HG03025 (cell line): ENCODE data around the gene FBXL13.
"Not testable (repeated sequence)": the region's sequence is repeated elsewhere in the genome, so short reads cannot be mapped to it uniquely, and the experiment has no call there.

ENCODE experiments used
- ATAC-seq: cut with Tn5 transposase; IDR thresholded peaks from one replicate; pipeline ENCODE4 v1.9.1; 2021; ENCODE audit warnings: mild to moderate bottlenecking, moderate library complexity; ENCODE audit not compliant: unreplicated experiment, low FRiP score

FBXL13 gene

DNA sequence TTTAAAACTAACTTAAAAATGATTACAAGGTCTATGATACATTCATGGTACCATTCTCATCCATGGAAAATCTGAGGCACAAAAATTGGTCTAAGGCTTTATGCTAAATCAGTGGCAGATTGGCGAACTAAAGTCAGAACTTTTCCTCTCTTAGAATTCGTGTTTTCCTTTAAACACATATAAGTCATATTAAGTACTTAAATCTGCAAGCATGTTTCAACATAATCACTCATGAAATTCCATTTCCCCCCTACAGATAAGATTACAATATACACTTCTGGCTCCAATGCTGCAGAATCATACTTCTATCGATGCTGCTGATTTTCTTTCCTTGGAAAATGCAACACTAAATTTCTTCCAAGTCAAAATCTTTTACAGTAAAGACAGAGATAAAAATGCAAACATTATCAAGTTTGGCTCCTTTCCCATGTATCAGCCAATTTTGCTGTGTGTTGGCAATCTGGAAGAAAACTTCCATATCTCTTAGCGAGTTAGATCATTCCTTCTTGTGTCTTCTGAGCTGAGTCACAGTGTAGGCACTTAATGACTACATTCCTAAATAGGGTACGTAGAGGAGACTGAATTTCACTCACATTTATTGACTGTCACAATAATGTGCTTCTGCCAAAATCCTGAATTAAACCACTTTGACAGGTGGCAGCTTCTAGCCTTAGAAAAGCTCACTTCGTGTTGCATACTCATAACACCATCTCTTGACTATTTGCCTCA is 238.2 kb downstream of the FBXL13 start:
- no peak for ATAC-seq

DNA sequence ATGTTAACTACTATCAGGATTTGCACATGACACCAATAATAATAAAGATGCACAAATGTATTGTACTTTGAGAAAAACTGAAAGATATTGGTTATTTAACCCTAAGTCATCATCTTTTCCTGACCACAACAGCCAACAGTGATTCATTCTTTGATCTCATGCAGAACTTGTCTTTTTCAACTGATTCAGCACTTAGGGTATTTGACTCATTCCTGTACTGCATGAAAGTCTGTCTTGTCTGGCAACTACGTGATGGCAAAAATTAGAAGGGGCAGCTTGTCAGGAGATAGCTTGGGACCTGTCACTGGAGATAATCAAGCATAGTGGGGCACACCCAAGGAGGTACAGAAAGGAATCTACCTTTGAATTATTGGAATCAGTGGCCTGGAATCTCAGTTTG is 239.6 kb downstream of the FBXL13 start:
- no peak for ATAC-seq

DNA sequence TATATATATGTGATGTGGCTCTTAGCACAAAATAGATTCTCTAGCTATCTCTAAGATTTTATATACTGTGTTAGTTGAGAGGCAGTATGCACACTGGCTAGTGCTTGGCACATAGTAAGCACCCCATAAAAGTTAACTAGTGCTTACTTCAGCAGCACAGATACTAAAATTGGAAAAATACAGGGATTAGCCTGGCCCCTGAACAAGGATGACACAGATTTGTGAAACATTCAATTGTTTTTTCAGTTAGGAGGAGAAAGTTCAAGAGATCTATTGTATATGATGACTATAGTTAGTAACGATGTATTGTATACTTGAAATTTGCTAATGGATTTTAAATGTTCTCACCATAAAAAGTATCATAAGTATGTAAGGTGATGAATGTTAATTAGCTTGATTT is 240.1 kb downstream of the FBXL13 start:
- ATAC-seq: no peak

DNA sequence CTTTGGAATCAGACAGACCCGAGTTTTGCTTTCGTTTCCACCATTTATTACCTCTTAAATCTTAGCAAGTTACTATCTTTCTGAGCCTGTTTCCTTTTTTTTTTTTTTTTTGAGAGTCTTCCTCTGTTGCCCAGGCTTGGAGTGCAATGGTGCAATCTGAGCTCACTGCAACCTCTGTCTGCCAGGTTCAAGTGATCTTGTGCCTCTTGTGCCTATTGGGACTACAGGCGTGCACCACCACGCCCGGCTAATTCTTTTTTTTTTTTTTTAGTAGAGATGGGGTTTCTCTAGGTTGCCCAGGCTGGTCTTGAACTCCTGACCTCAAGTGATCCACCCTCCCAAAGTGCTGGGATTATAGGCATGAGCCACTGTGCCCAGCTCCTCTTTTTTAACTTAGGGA is 241.3 kb downstream of the FBXL13 start:
- ATAC-seq: no peak

DNA sequence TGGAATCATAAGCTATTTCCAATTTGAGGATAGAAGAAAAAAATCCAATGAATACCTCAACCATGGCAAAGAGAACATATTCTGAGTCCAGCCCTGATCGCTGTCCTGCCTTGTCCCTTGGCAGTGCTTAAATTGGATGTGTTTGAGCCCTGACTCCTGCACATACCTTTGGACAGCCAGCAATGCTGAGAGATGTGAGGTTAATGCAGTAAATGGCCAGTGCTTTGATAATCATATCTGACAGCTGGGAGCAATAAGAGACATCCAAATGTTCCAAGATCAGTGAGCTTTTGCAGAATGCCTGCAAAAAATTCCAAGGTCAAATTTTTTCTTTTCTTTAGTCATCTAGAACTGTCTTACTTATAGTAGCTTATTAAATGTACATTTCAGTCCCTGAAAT is 241.9 kb downstream of the FBXL13 start:
- no peak for ATAC-seq

DNA sequence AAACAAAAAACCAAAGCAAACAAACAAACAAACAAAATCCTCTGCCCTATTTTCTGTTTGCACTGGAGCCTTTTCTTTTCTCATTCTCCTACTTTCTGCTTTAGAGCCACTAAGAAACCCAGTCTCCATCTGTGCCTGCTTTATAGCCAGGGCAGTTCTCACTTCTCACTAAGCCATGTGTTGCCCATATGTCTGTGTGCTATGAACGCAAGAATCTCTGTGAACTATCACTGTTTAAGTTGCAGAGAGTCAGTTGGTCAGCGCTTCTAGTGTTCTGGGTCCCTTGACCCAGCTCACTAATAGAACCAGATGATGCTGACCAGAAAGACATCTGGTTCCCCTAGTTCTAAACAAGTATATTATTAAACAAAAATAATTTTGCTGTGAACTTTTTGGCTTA is 244.4 kb downstream of the FBXL13 start:
- no peak for ATAC-seq

DNA sequence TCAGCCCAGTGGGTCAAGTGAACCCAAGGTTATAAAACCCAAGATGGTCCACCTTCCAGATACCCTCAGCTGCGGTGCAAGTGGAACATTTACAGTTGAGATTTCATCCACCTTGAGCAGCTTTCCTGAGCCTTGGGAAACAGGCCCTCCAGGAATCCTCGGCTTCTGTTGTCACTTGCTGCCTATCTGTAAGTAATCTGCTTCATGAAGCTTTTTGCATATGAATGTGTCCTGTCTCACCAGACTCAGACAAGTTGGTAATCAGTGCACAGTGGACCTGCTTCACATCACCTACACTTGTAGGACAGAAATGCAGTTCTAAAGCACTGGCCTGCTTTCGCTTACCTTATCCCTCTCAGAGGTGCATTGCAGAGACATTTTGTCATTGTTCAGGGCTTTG is 245.5 kb downstream of the FBXL13 start:
- no peak for ATAC-seq

DNA sequence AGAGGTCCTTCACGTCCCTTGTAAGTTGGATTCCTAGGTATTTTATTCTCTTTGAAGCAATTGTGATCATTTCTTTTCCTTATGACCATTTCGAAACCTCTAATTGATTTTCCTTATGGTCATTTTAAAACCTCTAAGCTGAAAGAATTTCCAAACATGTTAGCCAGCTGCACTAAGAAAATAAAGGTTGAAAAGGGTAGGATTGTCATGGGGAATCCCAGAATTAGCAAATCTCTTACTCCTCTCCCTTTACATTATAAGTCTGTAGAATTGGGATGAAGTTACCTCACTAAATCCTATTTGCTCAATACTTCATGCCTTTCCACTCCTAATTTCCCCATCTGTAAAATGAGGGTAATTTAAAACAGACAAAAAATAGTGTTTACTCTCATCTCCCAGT is 246.3 kb downstream of the FBXL13 start:
- ATAC-seq: no peak

DNA sequence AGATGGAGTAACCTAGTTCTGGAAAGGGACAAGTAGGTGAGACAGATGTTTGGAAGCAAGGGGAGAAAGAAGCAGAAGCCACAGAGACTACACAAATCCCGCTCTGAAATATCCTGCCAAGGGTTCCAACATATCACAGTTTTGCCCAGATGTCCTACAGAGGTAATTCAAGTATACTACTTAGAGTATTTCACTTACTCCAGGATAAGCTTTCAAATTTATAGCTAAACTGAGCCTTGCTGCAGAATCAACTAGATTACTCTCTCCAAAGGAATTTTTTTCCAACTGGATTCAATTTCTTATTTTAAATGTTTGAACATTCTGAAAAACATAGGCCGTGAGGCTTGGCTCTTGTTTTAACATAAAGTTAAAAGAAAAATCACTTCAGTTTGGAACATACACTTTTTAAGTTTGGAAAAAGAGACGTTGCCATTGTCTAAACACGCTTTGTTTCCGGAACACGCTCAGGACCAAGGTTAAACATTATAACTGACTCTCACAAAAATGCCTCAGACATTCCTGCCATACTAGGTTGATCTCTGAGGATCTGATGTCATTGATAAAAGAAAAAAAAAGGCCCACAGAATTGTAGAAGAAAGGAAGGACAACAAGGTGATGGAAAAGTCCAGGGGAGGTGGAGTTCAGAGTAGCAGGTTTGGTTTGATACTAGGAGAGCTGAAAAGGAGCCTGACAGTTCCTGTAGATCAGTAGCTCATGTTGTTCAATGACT is 251.0 kb downstream of the FBXL13 start:
- no peak for ATAC-seq

DNA sequence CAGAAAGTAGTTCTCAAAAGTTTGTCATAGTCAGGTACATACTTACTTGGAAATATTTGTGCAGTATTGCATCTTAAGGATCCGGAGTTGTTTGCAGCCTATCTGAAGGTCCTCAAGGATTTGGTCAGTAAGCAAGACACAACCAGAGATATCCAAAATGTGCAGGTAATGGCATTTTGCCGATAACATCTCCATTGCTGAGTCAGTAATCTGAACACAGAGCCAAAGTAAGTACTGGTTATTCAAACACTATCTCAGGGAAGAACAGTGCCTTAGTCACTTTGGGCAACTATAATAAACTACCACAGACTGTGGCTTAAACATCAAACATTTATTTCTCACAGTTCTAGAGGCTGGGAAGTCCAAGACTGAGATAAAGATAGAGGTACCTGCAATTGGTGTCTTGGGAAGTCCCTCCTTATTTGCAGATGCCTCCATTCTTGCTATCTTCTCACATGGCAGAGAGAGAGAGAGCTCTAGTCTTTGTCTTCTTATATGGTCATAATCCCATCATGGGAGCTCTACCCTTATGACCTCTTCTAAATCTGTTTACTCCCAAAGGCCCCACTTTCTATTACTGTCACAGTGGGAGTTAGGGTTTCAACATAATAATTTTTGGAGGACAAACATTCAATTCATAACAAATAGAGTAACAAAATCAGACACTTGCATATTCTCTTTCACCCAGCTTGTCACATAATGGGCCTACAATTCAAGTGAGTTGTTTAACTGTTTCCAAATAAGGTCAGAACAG is 252.4 kb downstream of the FBXL13 start:
- no peak for ATAC-seq

DNA sequence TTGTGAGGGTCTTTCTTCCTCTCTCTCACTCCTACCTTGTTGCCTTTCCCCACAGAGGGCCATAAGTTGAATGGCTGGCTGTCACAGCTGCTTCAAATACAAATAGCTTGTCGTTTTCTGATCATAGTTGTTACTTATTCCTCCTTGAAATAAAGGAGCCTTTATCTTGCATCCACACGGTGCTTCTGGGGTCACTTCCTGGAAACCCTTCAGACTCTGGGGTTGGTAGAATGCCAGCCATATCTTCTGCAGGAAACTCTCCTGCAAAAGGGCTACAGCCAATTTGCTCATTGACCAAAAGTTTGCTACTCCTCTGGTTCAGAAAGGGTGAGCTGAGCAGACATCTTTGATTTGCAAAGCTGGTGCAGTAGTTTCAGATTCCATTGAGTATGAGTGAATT is 255.4 kb downstream of the FBXL13 start:
- ATAC-seq: no peak

DNA sequence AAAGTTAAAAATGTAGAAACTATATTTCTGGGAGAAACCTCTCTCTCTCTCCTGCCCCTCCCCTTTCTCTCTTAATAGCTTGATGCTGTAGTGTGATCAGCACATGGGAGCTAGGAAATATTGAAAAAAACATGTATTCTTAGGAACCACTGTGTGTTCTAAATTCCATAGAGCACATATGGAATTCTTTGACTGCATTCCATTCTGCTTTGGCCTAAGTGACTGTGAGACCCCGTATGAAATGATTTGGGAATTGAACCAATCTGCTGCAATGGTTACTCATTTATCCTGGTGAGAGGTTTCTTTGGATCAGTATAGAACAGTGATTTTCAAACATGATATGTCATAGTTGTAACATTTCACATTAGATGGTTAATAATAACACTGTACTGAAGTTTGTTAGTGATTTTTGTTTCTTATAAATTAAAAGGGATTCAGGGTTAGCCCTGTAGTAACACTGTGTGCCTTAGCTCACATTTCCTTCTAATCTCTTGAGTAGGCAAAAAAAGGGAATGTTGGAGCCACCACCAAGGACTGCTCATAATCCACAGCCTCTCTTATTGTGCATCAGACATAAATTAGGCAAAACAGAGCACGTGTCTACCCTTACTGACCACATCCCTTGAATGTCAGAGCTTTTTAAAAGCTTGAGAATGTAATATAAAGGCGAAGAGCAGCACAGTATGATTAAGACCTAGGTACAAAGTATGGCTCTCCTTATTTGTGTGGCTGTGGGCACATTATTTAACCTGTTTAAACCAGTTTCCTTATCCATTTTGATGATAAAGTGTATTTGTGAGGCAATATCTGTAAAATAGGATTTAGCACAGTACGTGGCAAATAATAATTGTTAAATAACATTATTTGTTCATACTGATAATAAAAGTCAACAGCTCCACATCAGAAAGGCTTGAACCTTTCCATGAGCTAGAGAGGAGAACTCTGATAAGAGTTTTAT is 256.7 kb downstream of the FBXL13 start:
- no peak for ATAC-seq

DNA sequence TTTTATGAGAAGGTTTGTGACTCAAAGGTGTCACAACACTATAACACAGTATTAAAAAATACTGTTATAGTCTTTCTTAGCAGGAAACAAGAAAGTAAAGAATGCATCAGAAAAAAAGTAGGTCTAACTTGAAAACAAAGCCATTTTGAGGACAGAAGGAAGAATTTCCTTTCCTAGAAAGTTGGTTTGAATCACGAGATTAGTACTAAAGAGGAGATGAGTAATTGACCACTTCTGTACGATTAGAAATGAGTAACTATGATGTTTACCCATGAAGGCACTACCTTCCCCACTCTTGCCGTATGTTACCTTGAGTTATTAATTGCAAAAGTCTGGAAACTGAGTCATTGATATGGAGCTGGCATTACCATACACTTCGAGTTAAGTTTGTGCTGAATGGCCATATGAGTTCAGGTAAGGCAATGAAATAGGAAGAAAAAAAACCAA is 260.5 kb downstream of the FBXL13 start:
- ATAC-seq: no peak

DNA sequence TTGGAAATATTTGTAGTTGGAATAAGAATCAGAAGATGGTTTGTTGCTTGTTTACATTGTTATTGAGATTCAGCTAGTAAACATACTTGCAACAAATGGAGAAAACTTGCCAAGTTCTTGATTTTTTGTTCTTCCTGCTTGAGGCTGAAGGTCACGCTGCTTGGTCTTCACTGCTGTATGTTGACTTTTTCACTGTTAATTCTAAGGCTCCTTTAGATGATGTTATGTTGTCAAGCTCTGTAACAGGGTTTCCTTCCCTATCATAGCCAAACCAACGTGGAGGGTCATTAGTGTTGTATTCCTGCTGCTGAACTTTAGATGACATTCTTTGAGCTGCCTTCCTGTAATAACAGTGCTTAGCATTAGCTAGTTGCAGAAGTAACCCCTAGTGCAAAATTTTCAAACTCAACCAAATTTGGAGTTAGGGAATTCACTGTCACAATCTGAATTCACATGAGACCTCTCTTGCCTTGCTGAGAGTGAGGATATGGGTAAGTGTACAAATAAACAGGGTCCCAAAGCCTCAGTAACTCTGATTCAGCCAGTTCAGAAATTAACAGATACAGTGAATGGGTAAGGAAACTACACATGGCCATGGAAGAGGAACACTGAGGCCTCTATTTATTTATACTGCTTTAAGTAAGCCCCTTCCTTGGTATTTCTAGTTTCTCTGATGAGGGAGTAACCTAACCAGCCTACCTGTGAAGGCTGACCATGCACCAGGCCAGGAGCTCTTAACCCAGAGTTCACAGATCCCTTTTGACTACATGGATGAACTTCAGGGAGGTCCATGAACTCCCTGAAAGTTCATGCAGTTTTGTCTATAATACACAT is 261.2 kb downstream of the FBXL13 start:
- ATAC-seq: no peak

DNA sequence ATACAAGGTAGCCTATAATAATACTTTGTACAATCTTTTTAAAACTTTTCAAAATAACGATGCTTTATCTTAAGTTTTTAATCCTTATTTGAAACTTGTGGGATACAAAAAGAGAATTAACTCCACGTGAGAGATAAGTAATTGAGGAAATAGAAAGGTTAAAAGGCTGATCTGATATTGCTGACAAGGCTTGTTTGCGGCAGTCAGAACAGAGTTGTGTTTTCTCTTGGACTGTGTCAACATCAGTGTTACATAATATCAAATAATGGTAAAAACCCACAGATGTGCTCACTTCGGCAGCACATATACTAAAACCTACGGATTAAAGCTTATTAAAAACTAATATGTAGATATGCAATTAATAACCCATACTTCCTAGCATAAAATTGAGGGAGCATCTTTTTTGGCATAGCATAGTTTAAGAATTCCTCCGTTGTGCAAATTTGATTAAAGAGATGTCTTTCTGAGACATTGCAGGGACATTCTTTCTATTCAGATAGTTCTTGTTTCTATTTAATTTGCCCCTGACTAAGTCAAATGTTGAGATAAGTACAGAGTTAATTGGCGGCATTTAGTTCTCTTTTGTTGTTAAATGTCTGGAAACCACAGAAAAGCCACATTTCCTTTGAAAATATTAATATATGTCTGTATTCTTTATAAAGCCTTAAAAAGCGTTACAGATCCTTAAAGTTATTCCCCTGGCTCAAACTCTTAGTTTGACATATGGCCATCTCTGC is 262.5 kb downstream of the FBXL13 start:
- no peak for ATAC-seq

DNA sequence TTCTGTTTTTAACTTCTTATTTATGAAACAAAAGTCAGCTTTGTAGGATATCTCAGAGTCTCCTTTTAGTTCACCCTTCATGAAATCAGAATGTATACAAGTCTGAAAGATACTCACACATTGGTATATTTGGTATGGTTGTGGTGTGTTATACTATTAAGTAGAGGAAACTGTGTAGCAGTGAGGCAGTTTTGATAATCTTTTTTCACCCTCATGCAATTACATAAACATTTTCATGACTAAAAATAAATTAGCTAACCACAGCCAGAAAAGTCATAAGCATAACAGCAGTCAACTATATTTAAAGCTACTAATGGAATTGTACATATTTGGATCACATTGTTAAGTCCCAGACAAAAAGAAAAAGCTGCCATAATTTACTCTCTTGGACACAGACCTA is 263.7 kb downstream of the FBXL13 start:
- ATAC-seq: no peak

DNA sequence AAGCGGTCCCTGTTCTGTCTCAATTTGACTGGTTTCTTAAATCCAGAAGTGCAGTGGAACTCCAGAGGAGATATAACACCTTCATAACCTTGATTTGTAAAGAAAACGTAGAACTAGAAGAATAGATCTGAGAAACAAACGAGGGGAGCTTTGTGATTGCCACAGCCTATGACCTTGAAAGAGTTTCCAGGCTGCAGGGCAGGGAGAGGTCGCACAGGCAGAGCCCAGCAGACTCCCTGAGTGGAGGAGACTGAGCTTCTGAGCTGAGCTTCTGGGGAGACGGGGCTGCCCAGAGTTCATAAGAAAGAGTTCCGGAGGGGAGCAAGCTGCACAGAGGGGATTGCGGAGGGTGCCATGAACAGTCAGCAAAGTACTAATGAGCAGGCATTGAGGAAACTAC is 268.0 kb downstream of the FBXL13 start:
- no peak for ATAC-seq

DNA sequence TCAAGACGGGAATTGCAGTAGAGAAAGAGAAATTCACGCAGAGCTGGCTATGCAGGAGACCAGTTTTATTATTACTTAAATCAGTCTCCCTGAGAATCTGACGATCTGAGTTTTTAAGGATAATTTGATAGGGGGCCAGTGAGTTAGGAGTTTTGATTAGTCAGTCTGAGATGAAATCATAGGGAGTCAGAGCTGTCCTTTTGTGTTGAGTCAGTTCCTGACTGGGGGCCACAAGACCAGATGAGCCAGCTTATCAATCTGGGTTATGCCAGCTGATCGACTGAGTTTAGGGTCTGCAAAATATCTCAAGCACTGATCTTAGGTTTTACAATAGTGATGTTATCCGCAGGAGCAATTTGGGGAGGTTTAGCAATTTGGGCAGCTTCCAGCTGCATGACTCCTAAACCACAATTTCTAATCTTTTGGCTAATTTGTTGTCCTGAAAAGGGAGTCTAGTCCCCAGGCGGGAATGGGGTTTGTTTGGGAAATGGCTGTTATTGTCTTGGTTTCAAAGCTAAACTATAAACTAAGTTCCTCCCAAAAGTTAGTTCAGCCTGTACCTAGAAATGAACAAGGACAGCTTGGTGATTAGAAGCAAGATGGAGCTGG is 278.5 kb downstream of the FBXL13 start:
- not testable (repeated sequence) for ATAC-seq
